WTC11 (cell line): ENCODE results near the gene BRCA1. TPM values are rescaled to one million over a fixed set of nuclear protein-coding genes. Genes with fewer than 3 reads are reported as not detected.
A peak's percentile ranks its signal among the peaks of the same experiment; 100 is the strongest.
"Not testable (repeated sequence)": the region's sequence is repeated elsewhere in the genome, so short reads cannot be mapped to it uniquely, and the experiment has no call there.

Source experiments
- ATAC-seq: fragments of 200-7000 bp; cut with Tn5 transposase; 2 replicates; pipeline ENCODE4 v1.10.0; 2021; ENCODE audit warnings: mild to moderate bottlenecking, moderate library complexity
- CTCF ChIA-PET: fragments of 300-600 bp; sonication (Branson Sonifier 250); formaldehyde crosslinking; loops from one replicate; lab custom pipeline; 2021; ENCODE audit warnings: antibody characterized with exemption; lab: Charles Lee
- POLR2A ChIA-PET: fragments of 350-600 bp; sonication (Branson Sonifier 250); formaldehyde crosslinking; loops from one replicate; lab custom pipeline; 2021; ENCODE audit warnings: antibody characterized with exemption; lab: Charles Lee
- DNase-seq: peaks from one replicate; pipeline ENCODE4 v3.0.0; 2021; ENCODE audit warnings: low spot score
- H3K27ac Mint-ChIP-seq: 2 replicates; pipeline ENCODE4 v1.8.0; 2021; ENCODE audit warnings: mixed read lengths
- H3K27me3 Mint-ChIP-seq: 2 replicates; pipeline ENCODE4 v1.8.0; 2021; ENCODE audit warnings: low read depth, mild to moderate bottlenecking, moderate library complexity, mixed read lengths
- H3K36me3 Mint-ChIP-seq: 2 replicates; pipeline ENCODE4 v1.8.0; 2021; ENCODE audit warnings: mixed read lengths
- H3K4me1 Mint-ChIP-seq: 2 replicates; pipeline ENCODE4 v1.8.0; 2022; ENCODE audit warnings: mixed read lengths
- H3K4me3 Mint-ChIP-seq: 2 replicates; pipeline ENCODE4 v1.8.0; 2021; ENCODE audit warnings: mild to moderate bottlenecking, moderate library complexity, mixed read lengths
- H3K9me3 Mint-ChIP-seq: 2 replicates; pipeline ENCODE4 v1.8.0; 2021; ENCODE audit warnings: mixed read lengths
- AR ChIP-seq: fragments of 250-450 bp; sonication (Bioruptor Pico); IDR thresholded peaks from 2 replicates; pipeline ENCODE4 v1.9.0; 2021; ENCODE audit warnings: mild to moderate bottlenecking
- ELF4 ChIP-seq: sonication (generic); formaldehyde crosslinking; IDR thresholded peaks from 2 replicates; pipeline ENCODE4 v1.8.1; 2022; ENCODE audit warnings: low read depth, mild to moderate bottlenecking, moderate library complexity, missing genetic modification reagents
- EMX1 ChIP-seq: fragments of 250-450 bp; sonication (Bioruptor Pico); IDR thresholded peaks from 2 replicates; pipeline ENCODE4 v1.8.0; 2021; ENCODE audit warnings: mild to moderate bottlenecking
- ETV6 ChIP-seq: sonication (generic); formaldehyde crosslinking; IDR thresholded peaks from 2 replicates; pipeline ENCODE4 v1.8.1; 2022; ENCODE audit warnings: mild to moderate bottlenecking, missing genetic modification reagents
- MYBL2 ChIP-seq: sonication (generic); formaldehyde crosslinking; IDR thresholded peaks from 2 replicates; pipeline ENCODE4 v1.8.1; 2023; ENCODE audit warnings: mild to moderate bottlenecking, moderate library complexity, missing genetic modification reagents
- NFATC4 ChIP-seq: fragments of 250-450 bp; sonication (Bioruptor Pico); IDR thresholded peaks from 2 replicates; pipeline ENCODE4 v1.9.0; 2021; ENCODE audit warnings: mild to moderate bottlenecking
- PREB ChIP-seq: sonication (generic); formaldehyde crosslinking; IDR thresholded peaks from 2 replicates; pipeline ENCODE4 v1.8.1; 2022; ENCODE audit warnings: mild to moderate bottlenecking, missing genetic modification reagents, moderate library complexity, borderline replicate concordance
- RORB ChIP-seq: fragments of 250-450 bp; sonication (Bioruptor Pico); IDR thresholded peaks from 2 replicates; pipeline ENCODE4 v1.9.0; 2021; ENCODE audit warnings: mild to moderate bottlenecking
- SMAD4 ChIP-seq: sonication (generic); formaldehyde crosslinking; IDR thresholded peaks from 2 replicates; pipeline ENCODE4 v1.8.0; 2022; ENCODE audit warnings: mild to moderate bottlenecking, missing genetic modification reagents
- SP1 ChIP-seq: sonication (generic); formaldehyde crosslinking; conservative IDR thresholded peaks from 2 replicates; pipeline ENCODE4 v1.8.1; 2022; ENCODE audit warnings: missing genetic modification reagents
- ZNF416 ChIP-seq: fragments of 250-450 bp; sonication (Bioruptor Pico); IDR thresholded peaks from 2 replicates; pipeline ENCODE4 v1.9.0; 2021; ENCODE audit warnings: mild to moderate bottlenecking, inconsistent platforms
- ZNF532 ChIP-seq: fragments of 250-450 bp; sonication (Bioruptor Pico); IDR thresholded peaks from 2 replicates; pipeline ENCODE4 v1.9.0; 2021; ENCODE audit warnings: mild to moderate bottlenecking, borderline replicate concordance
- total RNA-seq: library from RNA; stranded (reverse); gene quantifications from 3 replicates; pipeline ENCODE4 v1.2.3, GENCODE V29; 2021
- TF ChIP-seq, protein P1 (sequence below): fragments of 250-450 bp; sonication (Bioruptor Pico); conservative IDR thresholded peaks from 2 replicates; pipeline ENCODE4 v1.9.0; 2021; ENCODE audit warnings: mild to moderate bottlenecking
- TF ChIP-seq, protein P2 (sequence below): sonication (generic); formaldehyde crosslinking; IDR thresholded peaks from 2 replicates; pipeline ENCODE4 v1.8.1; 2023; ENCODE audit warnings: mild to moderate bottlenecking, missing genetic modification reagents, moderate library complexity
- TF ChIP-seq, protein P3 (sequence below): sonication (generic); formaldehyde crosslinking; IDR thresholded peaks from 2 replicates; pipeline ENCODE4 v1.8.1; 2022; ENCODE audit warnings: low read depth, missing genetic modification reagents, borderline replicate concordance

Gene BRCA1
- total RNA-seq, 1 experiment from 2014 or later = 37.8 TPM

DNA sequence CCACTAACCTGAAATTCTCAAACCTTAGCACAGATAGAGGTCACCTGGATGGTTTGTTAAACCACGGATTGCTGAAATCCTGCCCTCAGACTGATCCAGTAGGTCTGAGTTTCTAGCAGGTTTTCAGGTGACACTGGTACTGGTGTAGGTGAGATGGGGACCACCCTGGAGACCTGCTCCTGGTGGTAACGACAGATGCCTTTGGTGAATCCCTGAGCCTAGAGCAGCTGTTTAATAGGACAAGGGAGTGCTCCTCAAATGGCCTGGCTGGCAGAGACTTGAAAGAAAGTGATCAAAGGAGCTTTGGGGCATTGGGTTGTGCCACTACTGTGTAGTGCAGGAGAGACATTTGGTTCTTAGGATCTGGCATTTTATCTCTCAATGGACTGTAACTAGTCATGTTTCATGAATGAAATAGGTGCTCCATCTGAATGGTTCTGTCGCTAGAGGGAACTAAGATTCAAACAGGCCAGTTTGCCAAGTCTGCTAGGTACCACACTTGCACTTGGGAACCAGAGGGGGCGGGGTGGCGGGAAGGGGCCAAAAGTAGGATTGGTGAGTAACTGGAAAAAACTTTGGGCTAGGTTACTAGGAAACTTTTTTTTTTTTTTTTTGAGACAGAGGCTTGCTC, 121.5 kb downstream of the BRCA1 start (continued):
- TF ChIP-seq PREB (CRISPR knock-in tag) (no peak), EMX1 (no peak; the same call in 1 of the 2 replicates), AR (CRISPR knock-in tag) (peak; percentile 71; the same call in 1 of the 2 replicates), ELF4 (CRISPR knock-in tag) (no peak), ETV6 (no peak), SP1 (CRISPR knock-in tag) (no peak), MYBL2 (CRISPR knock-in tag) (no peak), ZNF532 (0 out of 2 replicates have a peak, but pooled peaks have one; percentile 27), NFATC4 (CRISPR knock-in tag) (peak; percentile 89)
- TF ChIP-seq, protein P1, sequence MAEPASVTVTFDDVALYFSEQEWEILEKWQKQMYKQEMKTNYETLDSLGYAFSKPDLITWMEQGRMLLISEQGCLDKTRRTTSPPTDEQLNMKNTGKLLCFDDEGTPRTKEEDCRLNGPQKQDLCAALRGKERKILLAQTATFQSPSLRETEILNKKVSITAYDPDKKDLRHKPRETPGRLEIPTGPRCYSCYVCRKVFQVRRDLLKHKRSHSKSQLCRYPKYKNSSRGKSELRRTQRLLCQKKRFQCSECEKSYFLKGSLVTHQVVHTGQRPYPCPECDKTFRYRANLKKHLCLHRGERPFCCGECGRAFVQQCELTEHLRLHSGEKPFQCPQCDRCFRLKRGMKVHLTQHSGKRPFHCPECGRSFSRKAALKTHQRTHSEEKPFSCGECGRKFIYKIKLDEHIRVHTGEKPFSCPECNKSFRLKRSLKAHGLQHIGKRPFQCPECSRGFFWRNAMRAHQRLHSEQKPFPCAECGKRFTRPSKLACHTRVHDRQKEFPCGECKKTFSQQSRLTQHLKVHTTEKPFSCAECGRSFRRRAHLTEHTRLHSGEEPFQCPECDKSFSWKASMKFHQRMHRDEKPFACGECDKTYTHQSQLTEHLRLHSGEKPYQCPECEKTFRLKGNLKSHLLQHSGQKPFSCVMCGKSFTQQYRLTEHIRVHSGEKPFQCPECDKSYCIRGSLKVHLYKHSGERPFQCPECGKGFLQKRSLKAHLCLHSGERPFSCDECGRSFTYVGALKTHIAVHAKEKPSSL (CRISPR knock-in tag) = peak; percentile 82

DNA sequence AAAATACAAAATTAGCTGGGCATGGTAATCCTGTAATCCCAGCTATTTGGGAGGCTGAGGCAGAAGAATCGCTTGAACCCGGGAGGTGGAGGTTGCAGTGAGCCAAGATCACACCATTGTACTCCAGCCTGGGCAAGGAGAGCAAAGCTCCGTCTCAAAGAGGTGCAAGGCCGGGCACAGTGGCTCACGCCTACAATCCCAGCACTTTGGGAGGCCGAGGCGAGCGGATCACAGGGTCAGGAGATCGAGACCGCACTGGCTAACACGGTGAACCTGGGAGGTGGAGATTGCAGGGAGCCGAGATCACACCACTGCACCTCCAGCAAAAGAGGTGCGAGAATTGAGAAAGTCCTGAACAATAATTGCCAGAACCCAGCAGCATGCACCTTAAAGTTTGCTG, 124.3 kb downstream of the BRCA1 start:
- POLR2A ChIA-PET = interaction anchor here (0.6 kb wide), 1 partner anchor 308 kb away, joined by 4 read pairs; no protein-coding TSS in a partner anchor
- ATAC-seq, DNase-seq, H3K4me3 Mint-ChIP-seq, H3K9me3 Mint-ChIP-seq, H3K27me3 Mint-ChIP-seq, CTCF ChIA-PET: not testable (repeated sequence)
- peak overlapping the region; percentile 63 for H3K27ac Mint-ChIP-seq
- H3K36me3 Mint-ChIP-seq = peaks cover 54% of the 10 kb centered on the region
- H3K4me1 Mint-ChIP-seq = peaks cover 31% of the 10 kb centered on the region
- peak; percentile 59; the same call in 1 of the 2 replicates for TF ChIP-seq ZNF416 (CRISPR knock-in tag)

GRCh38 chr17:42999003-42999525, 126.1 kb downstream of the BRCA1 start:
- peaks cover 54% of the 10 kb centered on the region for H3K36me3 Mint-ChIP-seq
- H3K9me3 Mint-ChIP-seq = no peaks in the 10 kb centered on the region
- TF ChIP-seq, protein P2, sequence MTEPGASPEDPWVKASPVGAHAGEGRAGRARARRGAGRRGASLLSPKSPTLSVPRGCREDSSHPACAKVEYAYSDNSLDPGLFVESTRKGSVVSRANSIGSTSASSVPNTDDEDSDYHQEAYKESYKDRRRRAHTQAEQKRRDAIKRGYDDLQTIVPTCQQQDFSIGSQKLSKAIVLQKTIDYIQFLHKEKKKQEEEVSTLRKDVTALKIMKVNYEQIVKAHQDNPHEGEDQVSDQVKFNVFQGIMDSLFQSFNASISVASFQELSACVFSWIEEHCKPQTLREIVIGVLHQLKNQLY (CRISPR knock-in tag) = no peak
- TF ChIP-seq RORB (CRISPR knock-in tag) (no peak), ZNF416 (CRISPR knock-in tag) (no peak), SMAD4 (CRISPR knock-in tag) (no peak)
- TF ChIP-seq, protein P3, sequence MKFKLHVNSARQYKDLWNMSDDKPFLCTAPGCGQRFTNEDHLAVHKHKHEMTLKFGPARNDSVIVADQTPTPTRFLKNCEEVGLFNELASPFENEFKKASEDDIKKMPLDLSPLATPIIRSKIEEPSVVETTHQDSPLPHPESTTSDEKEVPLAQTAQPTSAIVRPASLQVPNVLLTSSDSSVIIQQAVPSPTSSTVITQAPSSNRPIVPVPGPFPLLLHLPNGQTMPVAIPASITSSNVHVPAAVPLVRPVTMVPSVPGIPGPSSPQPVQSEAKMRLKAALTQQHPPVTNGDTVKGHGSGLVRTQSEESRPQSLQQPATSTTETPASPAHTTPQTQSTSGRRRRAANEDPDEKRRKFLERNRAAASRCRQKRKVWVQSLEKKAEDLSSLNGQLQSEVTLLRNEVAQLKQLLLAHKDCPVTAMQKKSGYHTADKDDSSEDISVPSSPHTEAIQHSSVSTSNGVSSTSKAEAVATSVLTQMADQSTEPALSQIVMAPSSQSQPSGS (CRISPR knock-in tag) = no peak
- H3K27me3 Mint-ChIP-seq = no peaks in the 10 kb centered on the region; the same call in 1 of the 2 replicates
- peaks cover 31% of the 10 kb centered on the region for H3K4me1 Mint-ChIP-seq
- CTCF ChIA-PET = interaction anchor here (1.5 to 3.4 kb wide), 6 partner anchors 8 to 175 kb away, joined by 8 to 28 read pairs (median 14); partner anchors contain the start of genes BECN1, IFI35, NBR1 and RND2
- no peak for DNase-seq
- peak overlapping the region; percentile 100 for H3K4me3 Mint-ChIP-seq
- H3K27ac Mint-ChIP-seq = peak overlapping the region; percentile 99
- no peak for ATAC-seq
- POLR2A ChIA-PET = interaction anchor here (1.5 to 2.3 kb wide), 5 partner anchors 7 to 317 kb away, joined by 6 to 27 read pairs (median 8); partner anchors contain the start of genes BRCA1, IFI35, TMEM106A and VAT1
